ENCODE measurements around the gene SPTBN2.

SPTBN2 gene

DNA sequence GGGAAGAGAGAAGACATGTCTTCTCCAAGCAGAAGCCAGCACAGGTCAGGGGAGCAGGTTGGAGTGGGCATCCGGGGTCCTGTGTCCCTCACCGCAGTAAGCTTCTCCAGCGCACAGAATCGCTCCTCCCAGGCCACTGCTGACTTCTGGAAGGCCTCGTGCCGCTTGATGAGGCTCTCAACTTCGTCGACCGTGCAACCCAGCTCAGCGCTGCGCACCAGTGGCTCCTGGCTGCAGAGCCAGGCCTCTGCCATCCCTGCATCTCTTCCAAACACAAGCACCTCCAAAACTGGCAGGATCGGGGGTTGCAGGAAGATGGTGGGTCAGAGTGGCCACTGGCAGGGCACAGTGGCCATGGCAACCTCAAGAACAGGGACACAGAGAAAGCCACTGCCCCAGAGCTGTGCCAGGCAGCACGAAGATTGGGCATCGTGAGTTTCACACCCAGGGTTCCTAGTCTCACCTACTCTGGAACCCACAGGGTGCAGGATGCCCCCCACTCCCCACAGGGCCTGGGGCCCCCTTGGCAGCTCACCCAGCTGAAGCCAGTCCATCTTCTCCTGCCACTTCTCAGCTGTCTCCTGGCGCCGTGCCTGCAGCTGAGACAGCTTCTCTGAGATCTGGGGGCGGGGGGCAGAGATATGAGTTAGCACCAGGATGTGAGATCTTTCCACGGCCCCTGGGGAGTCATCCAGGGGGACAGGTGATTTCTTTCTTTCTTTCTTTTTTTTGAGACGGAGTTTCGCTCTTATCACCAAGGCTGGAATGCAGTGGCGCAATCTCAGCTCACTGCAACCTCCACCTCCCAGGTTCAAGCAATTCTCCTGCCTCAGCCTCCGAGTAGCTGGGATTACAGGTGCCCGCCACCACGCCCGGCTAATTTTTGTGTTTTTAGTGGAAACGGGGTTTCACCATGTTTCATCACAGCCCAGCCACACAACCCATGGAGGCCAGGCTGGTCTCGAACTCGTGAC lies 40.2 kb downstream of the SPTBN2 start:
- no peak overlapping the region for H3K4me3 ChIP-seq (replicated peaks; ENCODE audit: insufficient read depth, low read length)
- no peak overlapping the region for H3K27ac ChIP-seq (replicated peaks)
- no peak for DNase-seq (ENCODE audit: low read depth in 1 of 2, low spot score in 1 of 2)
- TF ChIP-seq, protein P1, sequence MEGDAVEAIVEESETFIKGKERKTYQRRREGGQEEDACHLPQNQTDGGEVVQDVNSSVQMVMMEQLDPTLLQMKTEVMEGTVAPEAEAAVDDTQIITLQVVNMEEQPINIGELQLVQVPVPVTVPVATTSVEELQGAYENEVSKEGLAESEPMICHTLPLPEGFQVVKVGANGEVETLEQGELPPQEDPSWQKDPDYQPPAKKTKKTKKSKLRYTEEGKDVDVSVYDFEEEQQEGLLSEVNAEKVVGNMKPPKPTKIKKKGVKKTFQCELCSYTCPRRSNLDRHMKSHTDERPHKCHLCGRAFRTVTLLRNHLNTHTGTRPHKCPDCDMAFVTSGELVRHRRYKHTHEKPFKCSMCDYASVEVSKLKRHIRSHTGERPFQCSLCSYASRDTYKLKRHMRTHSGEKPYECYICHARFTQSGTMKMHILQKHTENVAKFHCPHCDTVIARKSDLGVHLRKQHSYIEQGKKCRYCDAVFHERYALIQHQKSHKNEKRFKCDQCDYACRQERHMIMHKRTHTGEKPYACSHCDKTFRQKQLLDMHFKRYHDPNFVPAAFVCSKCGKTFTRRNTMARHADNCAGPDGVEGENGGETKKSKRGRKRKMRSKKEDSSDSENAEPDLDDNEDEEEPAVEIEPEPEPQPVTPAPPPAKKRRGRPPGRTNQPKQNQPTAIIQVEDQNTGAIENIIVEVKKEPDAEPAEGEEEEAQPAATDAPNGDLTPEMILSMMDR (IDR thresholded peaks at IDR 0.05; ENCODE audit: insufficient read depth, low read length), result no peak
- TF ChIP-seq POLR2AphosphoS5 (IDR thresholded peaks at IDR 0.05; ENCODE audit: low read depth) (no peak), SPI1 (IDR thresholded peaks at IDR 0.05; ENCODE audit: borderline replicate concordance, low read depth) (no peak), GABPA (IDR thresholded peaks at IDR 0.05; ENCODE audit: low read depth) (no peak)
- TF ChIP-seq, protein P2, sequence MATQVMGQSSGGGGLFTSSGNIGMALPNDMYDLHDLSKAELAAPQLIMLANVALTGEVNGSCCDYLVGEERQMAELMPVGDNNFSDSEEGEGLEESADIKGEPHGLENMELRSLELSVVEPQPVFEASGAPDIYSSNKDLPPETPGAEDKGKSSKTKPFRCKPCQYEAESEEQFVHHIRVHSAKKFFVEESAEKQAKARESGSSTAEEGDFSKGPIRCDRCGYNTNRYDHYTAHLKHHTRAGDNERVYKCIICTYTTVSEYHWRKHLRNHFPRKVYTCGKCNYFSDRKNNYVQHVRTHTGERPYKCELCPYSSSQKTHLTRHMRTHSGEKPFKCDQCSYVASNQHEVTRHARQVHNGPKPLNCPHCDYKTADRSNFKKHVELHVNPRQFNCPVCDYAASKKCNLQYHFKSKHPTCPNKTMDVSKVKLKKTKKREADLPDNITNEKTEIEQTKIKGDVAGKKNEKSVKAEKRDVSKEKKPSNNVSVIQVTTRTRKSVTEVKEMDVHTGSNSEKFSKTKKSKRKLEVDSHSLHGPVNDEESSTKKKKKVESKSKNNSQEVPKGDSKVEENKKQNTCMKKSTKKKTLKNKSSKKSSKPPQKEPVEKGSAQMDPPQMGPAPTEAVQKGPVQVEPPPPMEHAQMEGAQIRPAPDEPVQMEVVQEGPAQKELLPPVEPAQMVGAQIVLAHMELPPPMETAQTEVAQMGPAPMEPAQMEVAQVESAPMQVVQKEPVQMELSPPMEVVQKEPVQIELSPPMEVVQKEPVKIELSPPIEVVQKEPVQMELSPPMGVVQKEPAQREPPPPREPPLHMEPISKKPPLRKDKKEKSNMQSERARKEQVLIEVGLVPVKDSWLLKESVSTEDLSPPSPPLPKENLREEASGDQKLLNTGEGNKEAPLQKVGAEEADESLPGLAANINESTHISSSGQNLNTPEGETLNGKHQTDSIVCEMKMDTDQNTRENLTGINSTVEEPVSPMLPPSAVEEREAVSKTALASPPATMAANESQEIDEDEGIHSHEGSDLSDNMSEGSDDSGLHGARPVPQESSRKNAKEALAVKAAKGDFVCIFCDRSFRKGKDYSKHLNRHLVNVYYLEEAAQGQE (IDR thresholded peaks at IDR 0.05; ENCODE audit: insufficient replicate concordance, low read depth), result no peak
- no peaks in the 10 kb centered on the region for H3K27me3 ChIP-seq (ENCODE audit: insufficient read depth, poor library complexity, severe bottlenecking)

DNA sequence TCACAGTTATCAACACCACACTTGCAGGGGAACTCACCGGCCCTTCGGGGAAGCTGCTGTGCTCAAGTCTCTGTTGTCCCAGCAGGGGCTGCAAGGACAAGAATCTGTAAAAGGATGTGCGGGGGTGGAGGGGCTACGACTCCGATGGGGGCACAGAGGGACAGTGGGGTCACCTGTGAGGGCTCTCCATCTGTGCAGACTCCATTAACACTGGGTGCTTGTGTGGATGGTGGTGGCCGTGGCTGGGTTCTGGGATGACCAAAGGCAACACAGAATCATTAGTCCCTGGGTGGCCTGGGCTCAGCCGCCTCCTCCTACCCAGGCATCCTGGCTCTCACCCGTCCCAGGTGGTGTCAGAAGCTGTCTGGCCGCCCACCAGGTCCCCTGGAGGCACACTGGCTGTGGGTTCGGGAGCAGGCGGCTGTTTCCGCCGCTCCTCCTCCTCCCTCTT lies 41.2 kb downstream of the SPTBN2 start:
- Histone ChIP-seq H3K27ac (replicated peaks) (no peak overlapping the region), H3K27me3 (ENCODE audit: insufficient read depth, poor library complexity, severe bottlenecking) (no peaks in the 10 kb centered on the region), H3K4me3 (replicated peaks; ENCODE audit: insufficient read depth, low read length) (no peak overlapping the region)
- TF ChIP-seq POLR2AphosphoS5 (IDR thresholded peaks at IDR 0.05; ENCODE audit: low read depth) (no peak), SPI1 (IDR thresholded peaks at IDR 0.05; ENCODE audit: borderline replicate concordance, low read depth) (no peak), GABPA (IDR thresholded peaks at IDR 0.05; ENCODE audit: low read depth) (no peak)
- TF ChIP-seq, protein P2 (IDR thresholded peaks at IDR 0.05; ENCODE audit: insufficient replicate concordance, low read depth), result no peak
- TF ChIP-seq, protein P1 (IDR thresholded peaks at IDR 0.05; ENCODE audit: insufficient read depth, low read length), result no peak
- no peak for DNase-seq (ENCODE audit: low read depth in 1 of 2, low spot score in 1 of 2)

DNA sequence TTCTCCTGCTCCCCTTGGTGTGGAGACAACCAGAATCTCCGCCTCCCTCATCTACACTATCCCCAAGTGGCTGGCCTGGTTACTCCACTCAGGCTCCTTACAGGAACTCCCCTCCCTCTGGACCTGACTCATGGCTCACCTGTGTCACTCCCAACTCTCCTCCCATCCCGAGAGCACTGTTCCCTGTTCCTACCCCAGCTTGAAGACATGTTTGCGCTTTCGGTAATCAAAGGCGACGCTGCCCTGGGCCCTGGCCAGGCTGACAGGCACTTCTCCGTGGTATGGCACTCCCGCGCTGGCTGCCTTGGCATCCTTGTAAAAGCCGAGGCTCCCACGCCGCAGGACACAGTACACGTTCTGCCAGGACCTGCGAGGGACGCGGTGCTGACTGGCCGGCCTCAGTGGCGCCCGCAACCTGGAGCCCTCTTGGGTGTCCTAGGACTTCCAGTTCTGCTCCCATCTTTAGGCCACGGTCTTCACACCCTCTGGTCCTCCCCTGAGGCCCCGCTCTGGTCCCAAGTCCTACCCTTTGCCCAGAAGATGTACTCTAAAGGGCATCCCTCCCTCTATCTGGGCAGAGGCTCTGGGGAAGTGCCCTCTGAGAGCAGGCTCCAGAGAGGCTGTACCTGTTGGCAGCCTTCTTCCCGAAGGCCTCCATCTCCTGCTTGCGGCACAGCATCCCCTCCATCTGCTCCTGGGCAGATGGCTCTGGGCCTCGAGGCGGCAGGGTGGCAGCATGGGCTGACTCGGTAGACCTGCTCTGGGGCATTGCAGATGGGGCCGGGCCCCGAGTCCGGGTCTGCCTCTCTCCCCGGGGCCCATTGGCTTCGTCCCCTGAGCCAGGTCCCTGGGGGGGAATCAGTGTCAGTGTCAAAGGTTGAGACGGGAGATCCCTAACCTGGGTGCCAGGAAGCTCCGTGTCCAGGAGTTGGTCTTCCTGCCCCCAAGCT lies 41.9 kb downstream of the SPTBN2 start:
- TF ChIP-seq SPI1 (IDR thresholded peaks at IDR 0.05; ENCODE audit: borderline replicate concordance, low read depth) (no peak), GABPA (IDR thresholded peaks at IDR 0.05; ENCODE audit: low read depth) (no peak), POLR2AphosphoS5 (IDR thresholded peaks at IDR 0.05; ENCODE audit: low read depth) (no peak)
- TF ChIP-seq, protein P1 (IDR thresholded peaks at IDR 0.05; ENCODE audit: insufficient read depth, low read length), result no peak
- TF ChIP-seq, protein P2 (IDR thresholded peaks at IDR 0.05; ENCODE audit: insufficient replicate concordance, low read depth), result no peak

More for the DNA sequence above, 41.9 kb downstream of the SPTBN2 start:
- Histone ChIP-seq H3K4me3 (replicated peaks; ENCODE audit: insufficient read depth, low read length) (no peak overlapping the region), H3K27me3 (ENCODE audit: insufficient read depth, poor library complexity, severe bottlenecking) (no peaks in the 10 kb centered on the region), H3K27ac (replicated peaks) (no peak overlapping the region)
- no peak for DNase-seq (ENCODE audit: low read depth in 1 of 2, low spot score in 1 of 2)

Measured in HL-60 (cell line).